ENCODE results near the gene SNX27. TPM values are rescaled to one million over a fixed set of nuclear protein-coding genes. Genes with fewer than 3 reads are reported as not detected.

Gene SNX27
- total RNA-seq, 1 donor from 2014 or later, result 13.0 TPM

- H3K4me3 ChIP-seq, result no peak overlapping the region
- H3K36me3 ChIP-seq, result no peaks in the 10 kb centered on the region
- TF ChIP-seq CTCF (IDR thresholded peaks at IDR 0.05), result no peak
- no peaks in the 10 kb centered on the region for H3K9me3 ChIP-seq
- no peak overlapping the region for H3K27ac ChIP-seq
- H3K4me1 ChIP-seq, result no peaks in the 10 kb centered on the region
- intact Hi-C loops (cut with DNase I), result no loop called here
- no peak for DNase-seq (ENCODE audit: low spot score in 2 of 2)
- peaks cover 6% of the 10 kb centered on the region for H3K27me3 ChIP-seq
Measured at GRCh38 chr1:151711951-151712350, 100.1 kb downstream of the SNX27 start.

- Histone ChIP-seq H3K27ac (no peak overlapping the region), H3K9me3 (no peaks in the 10 kb centered on the region), H3K36me3 (no peaks in the 10 kb centered on the region), H3K4me1 (no peaks in the 10 kb centered on the region), H3K27me3 (peaks cover 13% of the 10 kb centered on the region), H3K4me3 (no peak overlapping the region)
- TF ChIP-seq CTCF (IDR thresholded peaks at IDR 0.05), result no peak
- intact Hi-C loops (cut with DNase I), result no loop called here
- DNase-seq (ENCODE audit: low spot score in 2 of 2), result no peak
Measured at GRCh38 chr1:151713044-151713443, 101.2 kb downstream of the SNX27 start.

GRCh38 chr1:151713874-151714273 is 102.0 kb downstream of the SNX27 start:
- TF ChIP-seq CTCF (IDR thresholded peaks at IDR 0.05), result no peak
- no peak overlapping the region for H3K4me3 ChIP-seq
- intact Hi-C loops (cut with DNase I), result no loop called here
- peaks cover 13% of the 10 kb centered on the region for H3K27me3 ChIP-seq
- no peaks in the 10 kb centered on the region for H3K4me1 ChIP-seq
- DNase-seq (ENCODE audit: low spot score in 2 of 2), result no peak
- H3K27ac ChIP-seq, result no peak overlapping the region
- no peaks in the 10 kb centered on the region for H3K9me3 ChIP-seq
- no peaks in the 10 kb centered on the region for H3K36me3 ChIP-seq

- intact Hi-C loops (cut with DNase I), result no loop called here
- Histone ChIP-seq H3K36me3 (no peaks in the 10 kb centered on the region), H3K4me3 (no peak overlapping the region), H3K4me1 (no peaks in the 10 kb centered on the region), H3K27me3 (peaks cover 13% of the 10 kb centered on the region), H3K9me3 (no peaks in the 10 kb centered on the region), H3K27ac (no peak overlapping the region)
- TF ChIP-seq CTCF (IDR thresholded peaks at IDR 0.05), result no peak
- no peak for DNase-seq (ENCODE audit: low spot score in 2 of 2)
Measured at GRCh38 chr1:151714820-151715725, 103.2 kb downstream of the SNX27 start.

- DNase-seq (ENCODE audit: low spot score in 2 of 2), result no peak
- intact Hi-C loops (cut with DNase I), result no loop called here
- Histone ChIP-seq H3K27me3 (peaks cover 13% of the 10 kb centered on the region), H3K27ac (no peak overlapping the region), H3K9me3 (no peaks in the 10 kb centered on the region), H3K4me3 (no peak overlapping the region), H3K36me3 (no peaks in the 10 kb centered on the region), H3K4me1 (no peaks in the 10 kb centered on the region)
- TF ChIP-seq CTCF (IDR thresholded peaks at IDR 0.05), result no peak
Measured at GRCh38 chr1:151715726-151716404, 104.0 kb downstream of the SNX27 start.
